Neural cell (in vitro differentiated cells): Measurements from ENCODE around the gene CAPN13. TPM values are rescaled to one million over a fixed set of nuclear protein-coding genes. Genes with fewer than 3 reads are reported as not detected.

Experiments used
- H2AFZ ChIP-seq: fragments of 200-600, 300-800 bp; sonication (generic), shearing (Covaris generic); 2 replicates; pipeline ENCODE4 v1.6.0; 2014; ENCODE audit warnings: low read depth, mild to moderate bottlenecking, antibody characterized with exemption, low read length, moderate library complexity
- H3F3A ChIP-seq: fragments of 200-600 bp; shearing (Covaris generic); 2 replicates; pipeline ENCODE4 v1.6.1; 2016; ENCODE audit warnings: mild to moderate bottlenecking, moderate library complexity, mixed read lengths, antibody characterized with exemption, low read length; ENCODE audit not compliant: insufficient read depth, poor library complexity, severe bottlenecking
- H3K27ac ChIP-seq: fragments of 200-600, 300-800 bp; sonication (generic), shearing (Covaris generic); 2 replicates; pipeline ENCODE4 v1.5.1; 2014; ENCODE audit warnings: mild to moderate bottlenecking, low read length, moderate library complexity
- H3K27me3 ChIP-seq: fragments of 300-800, 200-600 bp; sonication (generic), shearing (Covaris generic); 2 replicates; pipeline ENCODE4 v1.6.0; 2014; ENCODE audit warnings: mild to moderate bottlenecking, low read depth, low read length, moderate library complexity; ENCODE audit not compliant: insufficient read depth
- H3K36me3 ChIP-seq: fragments of 300-800, 200-600 bp; sonication (generic), shearing (Covaris generic); 2 replicates; pipeline ENCODE4 v1.5.1; 2014; ENCODE audit warnings: mild to moderate bottlenecking, antibody characterized with exemption, low read length, moderate library complexity; ENCODE audit not compliant: insufficient read depth
- H3K4me2 ChIP-seq: fragments of 300-800, 200-600 bp; sonication (generic), shearing (Covaris generic); 2 replicates; pipeline ENCODE4 v1.6.0; 2014; ENCODE audit warnings: mild to moderate bottlenecking, low read length
- H3K4me3 ChIP-seq: fragments of 300-800, 200-600 bp; sonication (generic), shearing (Covaris generic); 2 replicates; pipeline ENCODE4 v1.5.1; 2014; ENCODE audit warnings: mild to moderate bottlenecking, low read length, moderate library complexity
- H3K79me2 ChIP-seq: fragments of 200-600 bp; shearing (Covaris generic); replicated peaks from 2 replicates; pipeline ENCODE4 v1.6.0; 2014; ENCODE audit warnings: mild to moderate bottlenecking, low read length, moderate library complexity; ENCODE audit not compliant: insufficient read depth
- H3K9ac ChIP-seq: fragments of 300-800, 200-600 bp; sonication (generic), shearing (Covaris generic); 2 replicates; pipeline ENCODE4 v1.6.1; 2016; ENCODE audit warnings: mild to moderate bottlenecking, low read length, mixed read lengths
- H3K9me2 ChIP-seq: fragments of 200-600 bp; shearing (Covaris generic); 2 replicates; pipeline ENCODE4 v1.6.1; 2016; ENCODE audit warnings: mild to moderate bottlenecking, low read length, mixed read lengths; ENCODE audit not compliant: insufficient read depth
- H3K9me3 ChIP-seq: fragments of 200-600, 300-800 bp; sonication (generic), shearing (Covaris generic); 2 replicates; pipeline ENCODE4 v1.6.1; 2016; ENCODE audit warnings: mild to moderate bottlenecking, mixed run types, low read length, moderate library complexity, mixed read lengths
- H4K20me1 ChIP-seq: fragments of 200-600 bp; shearing (Covaris generic); 2 replicates; pipeline ENCODE4 v1.6.1; 2016; ENCODE audit warnings: mild to moderate bottlenecking, mixed run types; ENCODE audit not compliant: insufficient read depth
- CTCF ChIP-seq: fragments of 450-650 bp; IDR thresholded peaks from 2 replicates; pipeline ENCODE4 v1.5.1; 2014; ENCODE audit warnings: antibody characterized with exemption, mild to moderate bottlenecking, moderate library complexity; ENCODE audit not compliant: poor library complexity, severe bottlenecking
- EP300 ChIP-seq: fragments of 450-650 bp; conservative IDR thresholded peaks from 2 replicates; pipeline ENCODE4 v1.6.1; 2014; ENCODE audit warnings: antibody characterized with exemption, mild to moderate bottlenecking, moderate library complexity; ENCODE audit not compliant: poor library complexity, severe bottlenecking
- EZH2 ChIP-seq: fragments of 200-600, 300-800 bp; shearing (Covaris generic), sonication (generic); IDR thresholded peaks from 2 replicates; pipeline ENCODE4 v1.6.1; 2014; ENCODE audit warnings: antibody characterized with exemption, low read length, borderline replicate concordance, mild to moderate bottlenecking; ENCODE audit not compliant: insufficient read depth, poor library complexity, severe bottlenecking
- MXI1 ChIP-seq: fragments of 450-650 bp; conservative IDR thresholded peaks from 2 replicates; pipeline ENCODE4 v1.6.1; 2014; ENCODE audit warnings: antibody characterized with exemption, mild to moderate bottlenecking; ENCODE audit not compliant: poor library complexity, severe bottlenecking
- POLR2AphosphoS5 ChIP-seq: IDR thresholded peaks from 2 replicates; pipeline ENCODE4 v1.6.1; 2012
- RAD21 ChIP-seq: fragments of 450-650 bp; conservative IDR thresholded peaks from 2 replicates; pipeline ENCODE4 v1.6.1; 2014; ENCODE audit warnings: antibody characterized with exemption, mild to moderate bottlenecking, moderate library complexity
- REST ChIP-seq: IDR thresholded peaks from 2 replicates; pipeline ENCODE4 v1.6.1; 2012; ENCODE audit warnings: borderline replicate concordance
- SMC3 ChIP-seq: fragments of 450-650 bp; conservative IDR thresholded peaks from 2 replicates; pipeline ENCODE4 v1.6.1; 2014; ENCODE audit warnings: antibody characterized with exemption, mild to moderate bottlenecking, moderate library complexity; ENCODE audit not compliant: poor library complexity
- TAF1 ChIP-seq: IDR thresholded peaks from 2 replicates; pipeline ENCODE4 v1.6.1; 2012; ENCODE audit warnings: low read depth
- polyA plus RNA-seq: library from polyadenylated mRNA; depleted of rRNA; stranded (reverse); fragments of >200 nt; gene quantifications from 2 replicates; pipeline ENCODE4 v1.2.3, GENCODE V29; 2014

The CAPN13 gene
- polyA plus RNA-seq, 1 donor from 2014 or later = not detected

- no peaks in the 10 kb centered on the region for H3F3A ChIP-seq
- H3K9me3 ChIP-seq = no peaks in the 10 kb centered on the region
- no peak overlapping the region for H3K27ac ChIP-seq
- H4K20me1 ChIP-seq = no peaks in the 10 kb centered on the region
- no peak overlapping the region for H3K9ac ChIP-seq
- H3K36me3 ChIP-seq = no peaks in the 10 kb centered on the region
- no peak overlapping the region for H3K4me2 ChIP-seq
- TF ChIP-seq RAD21 (no peak), CTCF (no peak), EZH2 (no peak), TAF1 (no peak), POLR2AphosphoS5 (no peak), REST (no peak)
- no peaks in the 10 kb centered on the region for H3K9me2 ChIP-seq
- no peaks in the 10 kb centered on the region for H3K79me2 ChIP-seq
- H2AFZ ChIP-seq = no peak overlapping the region
- no peak overlapping the region for H3K4me3 ChIP-seq
- no peaks in the 10 kb centered on the region for H3K27me3 ChIP-seq
Observed at GRCh38 chr2:30744823-30745222, 62.4 kb downstream of the CAPN13 start.

GRCh38 chr2:30741576-30741975 lies 65.7 kb downstream of the CAPN13 start:
- H3K4me2 ChIP-seq = no peak overlapping the region
- H3K36me3 ChIP-seq = no peaks in the 10 kb centered on the region
- no peak overlapping the region for H3K27ac ChIP-seq
- H3K9ac ChIP-seq = no peak overlapping the region
- no peaks in the 10 kb centered on the region for H4K20me1 ChIP-seq
- H3F3A ChIP-seq = no peaks in the 10 kb centered on the region
- no peaks in the 10 kb centered on the region for H3K27me3 ChIP-seq
- no peaks in the 10 kb centered on the region for H3K9me3 ChIP-seq
- no peak overlapping the region for H2AFZ ChIP-seq
- H3K79me2 ChIP-seq = no peaks in the 10 kb centered on the region
- H3K4me3 ChIP-seq = no peak overlapping the region
- no peak for TF ChIP-seq EP300
- no peak for TF ChIP-seq EZH2
- no peak for TF ChIP-seq TAF1
- TF ChIP-seq RAD21 = no peak
- TF ChIP-seq SMC3 = no peak
- TF ChIP-seq POLR2AphosphoS5 = no peak
- TF ChIP-seq CTCF = no peak
- TF ChIP-seq MXI1 = no peak
- TF ChIP-seq REST = no peak
- H3K9me2 ChIP-seq = no peaks in the 10 kb centered on the region
